HUES64 (cell line): ENCODE measurements around the gene TOMM40L.
"Not testable (repeated sequence)": the region's sequence is repeated elsewhere in the genome, so short reads cannot be mapped to it uniquely, and the experiment has no call there.

Experiments used
- H3K27ac ChIP-seq: 2 replicates; pipeline ENCODE4 v1.7.0; 2013; ENCODE audit warnings: low read depth, low read length, inconsistent platforms
- H3K27me3 ChIP-seq: 2 replicates; pipeline ENCODE4 v1.6.1; 2013; ENCODE audit warnings: mild to moderate bottlenecking, low read length; ENCODE audit not compliant: insufficient read depth
- H3K36me3 ChIP-seq: 2 replicates; pipeline ENCODE4 v1.6.1; 2013; ENCODE audit warnings: mild to moderate bottlenecking, low read length; ENCODE audit not compliant: insufficient read depth
- H3K4me1 ChIP-seq: 2 replicates; pipeline ENCODE4 v1.6.1; 2013; ENCODE audit warnings: mild to moderate bottlenecking, low read length, moderate library complexity; ENCODE audit not compliant: insufficient read depth
- H3K4me3 ChIP-seq: 2 replicates; pipeline ENCODE4 v1.5.1; 2013; ENCODE audit warnings: mild to moderate bottlenecking, low read length, moderate library complexity
- H3K9ac ChIP-seq: 2 replicates; pipeline ENCODE4 v1.6.1; 2013; ENCODE audit warnings: mild to moderate bottlenecking, low read depth, low read length
- H3K9me3 ChIP-seq: 2 replicates; pipeline ENCODE4 v1.6.1; 2013; ENCODE audit warnings: low read depth, low read length; ENCODE audit not compliant: insufficient read depth
- WGBS: fragments of 150-250, 120-280 bp; methylation state at CpG from one replicate; pipeline ENCODE4 v1.1.7; 2013; ENCODE audit warnings: missing lambda C conversion rate; 5-methylcytosine and 5-hydroxymethylcytosine counted together

TOMM40L gene

DNA sequence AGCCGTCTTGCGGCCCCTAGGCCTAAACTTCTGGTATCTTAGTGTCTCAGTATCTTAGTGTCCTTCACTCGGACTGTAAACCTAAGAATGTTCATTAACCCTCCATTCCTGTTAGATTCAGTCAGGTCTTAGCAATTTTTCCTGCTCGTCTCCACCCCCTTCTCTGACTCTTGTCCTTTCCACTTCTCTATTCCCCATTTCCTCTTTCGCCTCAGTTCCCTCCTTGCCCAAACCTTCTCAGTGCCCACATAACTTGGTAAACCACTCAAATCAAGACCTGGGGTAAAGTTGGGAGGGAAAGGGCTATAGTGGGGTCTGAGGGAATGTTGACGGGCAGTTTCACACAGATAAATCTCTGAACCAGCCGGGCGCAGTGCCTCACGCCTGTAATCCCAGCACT, 11.5 kb upstream of the TOMM40L start:
- no peak overlapping the region for H3K27ac ChIP-seq
- peaks cover 5% of the 10 kb centered on the region for H3K4me1 ChIP-seq
- H3K36me3 ChIP-seq, result peaks cover 50% of the 10 kb centered on the region
- H3K27me3 ChIP-seq, result no peaks in the 10 kb centered on the region
- H3K9ac ChIP-seq, result no peak overlapping the region
- no peaks in the 10 kb centered on the region for H3K9me3 ChIP-seq
- 96% methylated on average over 9 of the region's 9 CpGs for WGBS
- no peak overlapping the region for H3K4me3 ChIP-seq

DNA sequence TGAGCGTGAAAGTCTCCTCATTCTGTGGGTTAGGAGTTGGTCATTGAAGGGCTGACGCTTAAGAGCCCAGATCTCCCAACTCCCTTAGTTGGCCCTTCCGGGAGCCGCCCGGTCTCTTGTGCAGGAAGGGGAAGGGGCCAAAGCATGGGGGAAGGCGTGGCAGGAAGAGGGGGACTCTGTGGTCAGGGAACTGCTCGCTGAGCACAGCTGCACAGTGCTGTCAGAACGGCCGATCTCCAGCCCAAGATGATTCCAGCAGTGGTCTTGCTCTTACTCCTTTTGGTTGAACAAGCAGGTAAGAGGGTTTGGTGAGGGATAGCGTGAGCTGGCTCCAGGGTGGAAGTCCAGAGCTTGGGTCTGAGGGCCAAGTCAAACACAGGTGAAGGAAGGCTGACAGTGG, 10.8 kb upstream of the TOMM40L start, which contains the start of gene FCER1G:
Gene FCER1G, plus strand, starts transcription at position 220 of the 400 bp plus-strand sequence. Its CDS starts 27 bp downstream, at position 247.
- no peak within 1 kb of the TSS for H3K4me3 ChIP-seq
- H3K9me3 ChIP-seq, result no peaks in the 10 kb centered on the region
- peaks cover 45% of the 10 kb centered on the region for H3K36me3 ChIP-seq
- H3K9ac ChIP-seq, result no peak within 1 kb of the TSS
- peaks cover 5% of the 10 kb centered on the region for H3K4me1 ChIP-seq
- H3K27ac ChIP-seq, result no peak within 1 kb of the TSS
- H3K27me3 ChIP-seq, result no peaks in the 10 kb centered on the region
- 94% methylated on average over 10 of the region's 10 CpGs for WGBS

DNA sequence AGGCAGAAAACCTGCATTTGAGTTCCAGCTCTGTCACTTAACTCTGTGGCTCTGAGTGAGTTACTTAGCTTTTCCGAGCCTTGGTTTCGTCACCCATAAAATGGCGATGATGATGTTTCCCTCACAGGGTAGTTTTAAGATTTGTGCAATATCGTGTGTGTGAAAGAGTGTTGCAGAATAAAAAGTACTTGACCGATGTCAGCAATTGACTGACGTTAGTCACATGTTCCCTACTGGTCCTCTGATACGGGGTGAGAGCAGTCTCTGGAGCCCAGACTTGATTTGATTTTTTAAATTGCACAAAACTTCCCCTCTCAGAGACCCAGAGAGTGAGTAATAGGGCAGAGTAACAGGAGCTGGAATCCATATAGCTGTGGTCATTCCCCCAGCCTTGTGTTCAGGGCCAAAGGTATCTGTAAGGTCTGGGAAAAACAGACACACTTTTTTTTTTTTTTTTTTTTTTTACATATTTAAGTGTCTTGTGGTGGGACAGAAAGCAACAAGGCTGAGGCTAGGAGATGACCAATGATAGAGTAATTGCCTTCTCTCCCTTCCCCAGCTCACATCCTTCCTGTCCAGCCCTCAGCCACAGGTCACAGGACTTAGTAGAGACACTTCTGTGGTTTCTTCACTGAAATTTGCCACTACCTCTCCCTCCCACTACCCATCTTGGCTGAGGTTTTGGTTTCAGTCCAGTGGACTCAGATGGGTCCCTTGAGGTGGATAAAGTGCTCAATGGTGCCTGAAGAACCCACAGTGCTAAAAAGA, 8.7 kb upstream of the TOMM40L start:
- H3K36me3 ChIP-seq, result peaks cover 24% of the 10 kb centered on the region
- no peak overlapping the region for H3K27ac ChIP-seq
- H3K27me3 ChIP-seq, result no peaks in the 10 kb centered on the region
- no peaks in the 10 kb centered on the region for H3K9me3 ChIP-seq
- WGBS, result 84% methylated on average over 7 of the region's 7 CpGs
- no peak overlapping the region for H3K4me3 ChIP-seq
- no peak overlapping the region for H3K9ac ChIP-seq
- peaks cover 5% of the 10 kb centered on the region for H3K4me1 ChIP-seq

DNA sequence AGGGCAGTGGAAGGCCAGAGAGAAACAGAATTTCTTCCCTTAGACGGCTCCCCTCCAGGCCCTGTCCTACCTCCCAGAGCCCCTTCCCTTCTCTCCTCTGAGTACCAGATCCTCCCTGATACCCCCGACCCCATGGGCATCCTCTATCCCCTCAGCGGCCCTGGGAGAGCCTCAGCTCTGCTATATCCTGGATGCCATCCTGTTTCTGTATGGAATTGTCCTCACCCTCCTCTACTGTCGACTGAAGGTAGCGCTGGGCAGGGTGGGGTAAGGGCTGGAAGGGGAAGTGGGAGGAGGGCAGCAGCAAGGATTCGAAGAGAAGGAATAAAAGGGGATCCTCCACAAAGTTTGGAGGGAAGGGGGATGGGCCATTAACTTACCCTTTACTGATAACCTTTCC, 8.0 kb upstream of the TOMM40L start:
- Histone ChIP-seq H3K9me3 (no peaks in the 10 kb centered on the region), H3K27me3 (no peaks in the 10 kb centered on the region), H3K4me1 (peaks cover 5% of the 10 kb centered on the region), H3K36me3 (peaks cover 17% of the 10 kb centered on the region), H3K9ac (no peak overlapping the region), H3K4me3 (no peak overlapping the region), H3K27ac (no peak overlapping the region)
- 80% methylated on average over 6 of the region's 6 CpGs for WGBS

DNA sequence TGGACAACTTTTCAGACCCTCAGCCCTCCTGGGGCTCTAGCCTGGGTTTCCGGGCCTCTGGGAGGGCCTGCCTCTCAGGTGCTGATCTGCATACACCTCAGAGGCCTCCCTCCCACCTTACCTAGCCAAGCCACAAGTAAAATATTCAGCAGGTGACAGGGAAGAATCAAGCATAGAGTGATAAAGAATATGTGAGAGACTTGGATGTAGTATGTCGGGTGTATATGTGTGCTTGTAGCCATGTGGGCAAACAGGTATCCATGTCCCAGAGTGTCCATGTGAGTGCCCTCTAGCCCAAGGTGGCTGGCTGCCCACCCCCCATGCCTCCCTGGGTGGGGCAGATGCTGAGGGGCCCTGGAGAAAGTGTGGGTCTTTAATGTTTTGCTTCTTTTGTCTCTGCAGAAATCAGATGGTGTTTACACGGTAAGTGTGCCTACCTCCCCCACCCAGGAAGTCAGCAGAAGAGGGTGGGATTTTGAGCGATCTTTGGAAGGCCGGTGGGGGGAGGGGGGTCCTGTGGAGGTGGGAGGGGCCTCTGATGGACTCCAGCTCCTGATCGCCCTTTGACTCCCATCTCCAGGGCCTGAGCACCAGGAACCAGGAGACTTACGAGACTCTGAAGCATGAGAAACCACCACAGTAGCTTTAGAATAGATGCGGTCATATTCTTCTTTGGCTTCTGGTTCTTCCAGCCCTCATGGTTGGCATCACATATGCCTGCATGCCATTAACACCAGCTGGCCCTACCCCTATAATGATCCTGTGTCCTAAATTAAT, 7.4 kb upstream of the TOMM40L start:
- no peaks in the 10 kb centered on the region for H3K27me3 ChIP-seq
- 81% methylated on average over 7 of the region's 8 CpGs for WGBS
- no peak overlapping the region for H3K4me3 ChIP-seq

DNA sequence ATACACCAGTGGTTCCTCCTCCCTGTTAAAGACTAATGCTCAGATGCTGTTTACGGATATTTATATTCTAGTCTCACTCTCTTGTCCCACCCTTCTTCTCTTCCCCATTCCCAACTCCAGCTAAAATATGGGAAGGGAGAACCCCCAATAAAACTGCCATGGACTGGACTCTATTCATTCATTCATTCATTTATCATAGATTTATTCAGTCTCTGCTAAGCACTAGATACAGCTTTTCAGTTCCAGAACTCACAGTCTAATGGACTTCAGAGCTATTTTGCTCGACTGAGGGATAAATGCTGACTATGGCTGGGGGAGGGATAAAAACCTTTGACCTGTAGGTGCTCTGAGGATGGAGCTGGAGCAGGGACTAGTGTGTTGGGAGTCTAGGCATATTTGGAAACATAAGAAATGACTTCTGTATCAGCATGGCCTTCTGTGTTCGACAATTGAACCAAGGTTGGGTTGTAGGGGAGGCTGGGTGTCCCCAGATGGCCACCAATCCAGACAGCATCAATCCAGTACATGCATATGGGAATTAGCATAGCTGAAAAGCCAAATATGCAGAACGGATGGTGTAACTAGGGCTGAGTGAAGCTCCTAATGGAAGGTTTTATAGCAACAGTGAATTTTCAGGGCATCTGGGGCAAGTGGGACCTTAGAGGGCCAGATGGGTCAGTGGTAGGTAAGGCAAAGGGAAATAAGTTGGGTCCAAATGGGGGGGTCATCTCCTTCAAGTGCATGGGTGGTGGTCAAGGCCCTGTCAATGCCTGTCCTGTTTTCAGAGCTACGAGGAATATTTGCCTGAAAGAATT, 6.6 kb upstream of the TOMM40L start:
- no peak overlapping the region for H3K27ac ChIP-seq

More for the DNA sequence above, 7.4 kb upstream of the TOMM40L start:
- Histone ChIP-seq H3K4me1 (peaks cover 5% of the 10 kb centered on the region), H3K27ac (no peak overlapping the region), H3K9ac (no peak overlapping the region), H3K36me3 (peaks cover 11% of the 10 kb centered on the region), H3K9me3 (no peaks in the 10 kb centered on the region)

DNA sequence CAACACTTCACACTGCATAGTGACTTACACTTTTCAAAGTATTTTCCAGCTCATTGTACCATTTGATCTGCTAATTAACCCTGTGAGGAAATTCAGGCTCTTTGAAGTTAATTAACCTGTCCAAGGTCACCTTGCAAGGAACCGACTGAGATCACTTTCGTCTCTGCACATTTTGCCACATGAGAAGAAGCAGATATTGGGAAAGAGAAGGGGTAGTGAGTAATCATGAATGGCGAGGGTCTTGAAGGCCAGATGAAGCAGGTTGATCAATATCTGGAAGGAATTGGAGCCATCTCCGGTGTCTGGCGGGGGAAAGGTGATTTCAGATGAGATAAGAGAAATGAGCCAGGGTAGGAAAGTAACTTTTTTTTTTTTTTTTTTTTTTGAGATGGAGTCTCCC, 5.9 kb upstream of the TOMM40L start:
- WGBS, result 92% methylated on average over 5 of the region's 5 CpGs
- H3K36me3 ChIP-seq, result no peaks in the 10 kb centered on the region
- H3K4me1 ChIP-seq, result peaks cover 5% of the 10 kb centered on the region
- no peak overlapping the region for H3K4me3 ChIP-seq
- no peaks in the 10 kb centered on the region for H3K27me3 ChIP-seq
- H3K9me3 ChIP-seq, result no peaks in the 10 kb centered on the region
- no peak overlapping the region for H3K9ac ChIP-seq
- no peak overlapping the region for H3K27ac ChIP-seq

More for the DNA sequence above, 6.6 kb upstream of the TOMM40L start:
- no peaks in the 10 kb centered on the region for H3K27me3 ChIP-seq
- H3K4me3 ChIP-seq, result no peak overlapping the region
- H3K9me3 ChIP-seq, result no peaks in the 10 kb centered on the region
- peaks cover 5% of the 10 kb centered on the region for H3K4me1 ChIP-seq
- WGBS, result 94% methylated on average over 5 of the region's 5 CpGs
- H3K9ac ChIP-seq, result no peak overlapping the region
- H3K36me3 ChIP-seq, result peaks cover 3% of the 10 kb centered on the region

DNA sequence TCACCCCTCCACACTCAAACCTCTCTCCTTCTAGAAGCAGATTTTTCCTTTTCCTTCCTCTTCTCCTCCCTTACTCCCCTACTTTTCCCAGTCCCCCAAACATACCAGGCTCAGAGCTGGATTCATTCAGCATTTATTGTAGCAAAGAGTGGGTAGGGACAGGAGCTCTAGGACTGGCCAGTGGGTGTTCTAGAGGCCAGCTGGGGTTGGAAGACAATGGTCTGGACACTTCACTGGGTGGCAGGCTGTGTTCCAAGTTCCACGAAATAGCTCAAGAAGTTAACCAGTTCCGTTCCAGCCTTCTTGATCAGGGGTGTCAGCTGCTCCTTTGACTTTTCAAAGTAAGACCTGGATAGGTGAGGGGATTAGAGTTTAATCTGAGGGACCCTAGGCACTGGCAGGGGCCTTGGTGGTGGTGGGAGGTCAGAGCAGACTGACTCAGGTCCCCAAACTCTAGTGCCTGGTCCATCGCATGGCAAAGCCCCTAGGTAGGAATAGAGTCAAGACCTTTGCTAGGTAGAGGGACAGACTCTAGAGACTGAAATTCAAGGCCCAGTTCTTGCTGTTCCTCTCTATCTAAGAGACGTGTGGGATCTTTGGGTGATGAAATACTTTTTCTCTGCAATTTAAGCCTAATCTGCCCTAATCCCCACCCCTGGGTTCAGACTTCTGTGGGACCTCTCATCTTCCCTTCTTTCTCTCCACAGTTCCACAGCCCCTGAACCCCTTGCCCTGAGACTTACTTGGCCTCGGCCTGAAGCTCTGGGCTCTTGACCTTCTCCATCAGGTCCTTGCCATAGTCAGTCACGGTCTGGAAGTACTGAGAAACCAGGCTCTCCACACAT, 3.5 kb upstream of the TOMM40L start:
- no peaks in the 10 kb centered on the region for H3K27me3 ChIP-seq
- no peak overlapping the region for H3K9ac ChIP-seq
- no peaks in the 10 kb centered on the region for H3K36me3 ChIP-seq
- no peaks in the 10 kb centered on the region for H3K9me3 ChIP-seq
- WGBS, result 91% methylated on average over 5 of the region's 6 CpGs
- no peak overlapping the region for H3K27ac ChIP-seq
- H3K4me3 ChIP-seq, result no peak overlapping the region
- H3K4me1 ChIP-seq, result peaks cover 19% of the 10 kb centered on the region

DNA sequence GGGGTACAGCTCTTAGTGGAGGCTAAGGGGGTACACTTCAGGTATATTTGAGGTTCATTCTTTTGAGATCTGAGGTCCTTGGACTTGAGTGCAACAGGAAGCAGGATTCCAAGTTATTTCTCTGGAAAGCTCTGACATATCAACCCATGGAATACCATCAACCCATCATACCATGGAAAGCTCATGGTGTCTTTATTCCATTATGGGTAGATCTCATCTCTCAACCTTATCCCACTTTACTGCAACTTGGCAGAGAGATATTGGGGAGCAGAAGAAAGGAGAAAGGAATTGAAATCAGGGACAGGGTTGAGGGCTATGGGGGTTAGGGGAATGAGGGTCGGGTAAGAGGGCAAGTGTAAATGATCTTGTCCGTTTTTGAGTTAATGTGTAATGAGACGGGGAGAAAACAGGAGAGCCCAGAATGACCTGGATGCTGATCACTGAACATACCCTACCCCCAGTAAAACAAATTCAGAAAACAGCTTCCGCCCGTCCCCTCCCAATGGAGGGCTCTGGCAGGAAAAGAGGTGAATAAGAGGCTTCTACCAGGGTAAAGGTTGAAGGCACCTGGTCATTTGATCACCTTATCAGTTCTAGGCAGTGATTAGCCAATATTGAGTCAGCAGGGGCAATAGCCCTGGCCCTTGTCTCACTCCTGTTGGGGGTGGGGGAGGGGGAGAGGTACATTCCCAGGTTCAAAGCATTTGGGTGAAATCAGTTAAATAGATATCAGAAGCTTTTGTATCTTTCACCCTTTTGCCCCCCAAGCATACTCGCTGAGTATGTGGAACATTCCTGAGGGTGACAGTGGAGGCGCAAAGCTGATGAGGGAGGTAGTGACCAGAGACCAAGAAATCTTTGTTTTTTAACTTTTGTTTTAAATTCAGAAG, 1.8 kb upstream of the TOMM40L start:
- H3K27me3 ChIP-seq, result no peaks in the 10 kb centered on the region
- no peak overlapping the region for H3K4me3 ChIP-seq
- H3K36me3 ChIP-seq, result peaks cover 12% of the 10 kb centered on the region
- H3K9ac ChIP-seq, result no peak overlapping the region
- H3K4me1 ChIP-seq, result peaks cover 18% of the 10 kb centered on the region
- no peaks in the 10 kb centered on the region for H3K9me3 ChIP-seq
- WGBS, result 90% methylated on average over 7 of the region's 7 CpGs
- H3K27ac ChIP-seq, result no peak overlapping the region

DNA sequence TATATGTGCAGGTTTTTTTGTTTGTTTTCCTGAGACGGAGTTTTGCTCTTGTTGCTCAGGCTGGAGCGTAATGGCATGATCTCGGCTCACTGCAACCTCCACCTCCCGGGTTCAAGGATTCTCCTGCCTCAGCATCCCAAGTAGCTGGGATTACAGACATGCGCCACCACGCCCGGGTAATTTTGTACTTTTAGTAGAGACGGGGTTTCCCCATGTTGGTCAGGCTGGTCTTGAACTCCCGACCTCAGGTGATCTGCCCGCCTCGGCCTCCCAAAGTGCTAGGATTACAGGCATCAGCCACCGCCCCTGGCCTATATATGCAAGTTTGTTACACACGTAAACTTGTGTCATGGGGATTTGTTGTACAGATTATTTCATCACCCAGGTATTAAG, 1.2 kb upstream of the TOMM40L start:
- peaks cover 16% of the 10 kb centered on the region for H3K36me3 ChIP-seq
- not testable (repeated sequence) for H3K9ac ChIP-seq, H3K4me3 ChIP-seq, H3K27me3 ChIP-seq, H3K9me3 ChIP-seq, H3K27ac ChIP-seq
- WGBS, result 96% methylated on average over 13 of the region's 13 CpGs
- peaks cover 18% of the 10 kb centered on the region for H3K4me1 ChIP-seq
